ENCODE measurements around the gene CRK. TPM values are rescaled to one million over a fixed set of nuclear protein-coding genes. Genes with fewer than 3 reads are reported as not detected.
"Not testable (repeated sequence)": the region's sequence is repeated elsewhere in the genome, so short reads cannot be mapped to it uniquely, and the experiment has no call there.

Gene CRK
- total RNA-seq, 1 donor: 149 TPM

DNA sequence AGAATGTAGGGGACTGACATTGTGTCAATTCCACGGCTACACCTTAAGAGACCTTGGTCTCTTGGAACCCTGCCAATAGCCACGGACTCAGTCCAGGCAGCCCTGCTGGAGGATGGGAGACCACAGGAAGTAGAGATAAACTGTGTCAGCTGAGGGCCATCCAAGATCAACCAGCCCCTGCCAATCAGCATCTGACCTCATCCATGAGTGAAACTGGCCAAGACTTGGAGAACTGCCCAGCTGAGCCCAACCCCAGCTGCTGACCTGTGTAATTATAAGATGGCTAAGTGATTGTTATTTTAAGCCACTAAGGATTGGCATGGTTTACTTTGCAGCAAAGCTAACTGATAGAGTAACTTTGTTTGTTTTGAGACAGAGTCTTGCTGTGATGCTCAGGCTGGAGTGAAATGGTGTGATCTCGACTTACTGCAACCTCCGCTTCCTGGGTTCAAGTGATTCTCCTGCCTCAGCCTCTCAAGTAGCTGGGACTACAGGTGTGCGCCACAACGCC, 42.7 kb downstream of the CRK start:
- peak; percentile 79 for DNase-seq (ENCODE audit: low read depth)
- no peak overlapping the region for H3K4me3 ChIP-seq (ENCODE audit: low read depth, low read length)
- TF ChIP-seq, protein P1, sequence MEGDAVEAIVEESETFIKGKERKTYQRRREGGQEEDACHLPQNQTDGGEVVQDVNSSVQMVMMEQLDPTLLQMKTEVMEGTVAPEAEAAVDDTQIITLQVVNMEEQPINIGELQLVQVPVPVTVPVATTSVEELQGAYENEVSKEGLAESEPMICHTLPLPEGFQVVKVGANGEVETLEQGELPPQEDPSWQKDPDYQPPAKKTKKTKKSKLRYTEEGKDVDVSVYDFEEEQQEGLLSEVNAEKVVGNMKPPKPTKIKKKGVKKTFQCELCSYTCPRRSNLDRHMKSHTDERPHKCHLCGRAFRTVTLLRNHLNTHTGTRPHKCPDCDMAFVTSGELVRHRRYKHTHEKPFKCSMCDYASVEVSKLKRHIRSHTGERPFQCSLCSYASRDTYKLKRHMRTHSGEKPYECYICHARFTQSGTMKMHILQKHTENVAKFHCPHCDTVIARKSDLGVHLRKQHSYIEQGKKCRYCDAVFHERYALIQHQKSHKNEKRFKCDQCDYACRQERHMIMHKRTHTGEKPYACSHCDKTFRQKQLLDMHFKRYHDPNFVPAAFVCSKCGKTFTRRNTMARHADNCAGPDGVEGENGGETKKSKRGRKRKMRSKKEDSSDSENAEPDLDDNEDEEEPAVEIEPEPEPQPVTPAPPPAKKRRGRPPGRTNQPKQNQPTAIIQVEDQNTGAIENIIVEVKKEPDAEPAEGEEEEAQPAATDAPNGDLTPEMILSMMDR (IDR thresholded peaks at IDR 0.05; ENCODE audit: insufficient read depth, low read depth, low read length): no peak

- TF ChIP-seq, protein P1 (IDR thresholded peaks at IDR 0.05; ENCODE audit: insufficient read depth, low read depth, low read length): no peak
- peak; percentile 47 for DNase-seq (ENCODE audit: low read depth)
- no peak overlapping the region for H3K4me3 ChIP-seq (ENCODE audit: low read depth, low read length)
Observed at GRCh38 chr17:1412185-1413110, 43.6 kb downstream of the CRK start.

DNA sequence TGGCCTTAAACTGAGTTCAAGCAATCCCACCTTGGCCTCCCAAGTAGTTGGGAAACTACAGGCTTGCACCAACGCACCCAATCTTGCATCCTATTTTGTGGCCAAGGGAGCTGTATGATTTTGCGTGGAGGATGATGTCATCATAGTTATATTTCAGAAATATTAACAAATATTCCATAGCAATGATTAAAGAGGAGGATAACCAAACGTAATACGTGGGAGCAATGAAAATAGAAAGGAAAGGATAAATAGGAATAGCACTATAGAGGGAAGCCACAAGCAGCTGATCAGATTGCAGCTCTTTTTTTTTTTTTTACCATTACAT, 53.8 kb downstream of the CRK start:
- no peak for DNase-seq (ENCODE audit: low read depth)
- TF ChIP-seq, protein P1 (IDR thresholded peaks at IDR 0.05; ENCODE audit: insufficient read depth, low read depth, low read length): no peak
- H3K4me3 ChIP-seq (ENCODE audit: low read depth, low read length): no peak overlapping the region

- H3K4me3 ChIP-seq (ENCODE audit: low read depth, low read length): peak within 1 kb of the TSS; percentile 93
- peak; percentile 96 for DNase-seq (ENCODE audit: low read depth)
- TF ChIP-seq, protein P1 (IDR thresholded peaks at IDR 0.05; ENCODE audit: insufficient read depth, low read depth, low read length): no peak
Observed at GRCh38 chr17:1399679-1400512, 56.1 kb downstream of the CRK start, which contains the start of gene YWHAE. Gene YWHAE (minus strand): TSS chr17:1400222. CDS start chr17:1400110, 112 bp downstream.

- TF ChIP-seq, protein P1 (IDR thresholded peaks at IDR 0.05; ENCODE audit: insufficient read depth, low read depth, low read length): no peak
- peak overlapping the region; percentile 93 for H3K4me3 ChIP-seq (ENCODE audit: low read depth, low read length)
- DNase-seq (ENCODE audit: low read depth): no peak
Observed at GRCh38 chr17:1398931-1399678, 56.9 kb downstream of the CRK start.

GRCh38 chr17:1398028-1398427, 58.0 kb downstream of the CRK start:
- H3K4me3 ChIP-seq (ENCODE audit: low read depth, low read length): peak overlapping the region; percentile 93
- TF ChIP-seq, protein P1 (IDR thresholded peaks at IDR 0.05; ENCODE audit: insufficient read depth, low read depth, low read length): no peak
- DNase-seq (ENCODE audit: low read depth): peak; percentile 60

DNA sequence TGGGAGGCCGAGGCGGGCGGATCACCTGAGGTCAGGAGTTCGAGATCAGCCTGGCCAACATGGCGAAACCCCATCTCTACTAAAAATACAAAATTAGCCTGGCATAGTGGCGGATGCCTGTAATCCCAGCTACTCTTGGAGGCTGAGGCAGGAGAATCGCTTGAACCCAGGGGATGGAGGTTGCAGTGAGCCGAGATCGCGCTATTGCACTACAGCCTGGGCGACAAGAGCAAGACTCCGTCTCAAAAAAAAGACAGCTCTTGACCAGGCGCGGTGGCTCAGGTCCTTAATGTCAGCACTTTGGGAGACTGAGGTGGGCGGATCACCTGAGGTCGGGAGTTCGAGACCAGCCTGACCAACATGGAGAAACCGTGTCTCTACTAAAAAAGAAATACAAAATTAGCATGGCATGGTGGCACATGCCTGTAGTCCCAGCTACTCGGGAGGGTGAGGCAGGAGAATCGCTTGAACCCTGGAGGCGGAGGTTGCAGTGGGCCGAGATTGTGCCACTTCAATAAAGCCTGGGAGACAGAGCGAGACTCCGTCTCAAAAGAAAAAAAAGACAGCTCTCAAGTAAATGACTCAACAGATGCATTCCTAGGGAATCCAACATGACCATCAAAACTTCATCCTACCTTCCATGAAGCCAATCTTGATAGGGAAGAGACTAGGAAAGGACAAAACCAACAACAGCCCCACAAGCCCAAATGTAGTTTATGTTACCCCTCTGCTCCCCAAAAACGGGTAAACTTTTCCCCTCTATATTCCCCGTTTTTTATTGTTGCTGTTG, 60.0 kb downstream of the CRK start:
- not testable (repeated sequence) for DNase-seq (ENCODE audit: low read depth); H3K4me3 ChIP-seq (ENCODE audit: low read depth, low read length)
